HG03442 (cell line): ENCODE data around the gene KIRREL3.

Source experiments
- ATAC-seq: cut with Tn5 transposase; IDR thresholded peaks from one replicate; pipeline ENCODE4 v1.9.1; 2021; ENCODE audit warnings: mild to moderate bottlenecking, moderate library complexity; ENCODE audit not compliant: unreplicated experiment

KIRREL3 gene

GRCh38 chr11:126612671-126613070 lies 387.9 kb downstream of the KIRREL3 start:
- no peak for ATAC-seq

- ATAC-seq = no peak
Observed at GRCh38 chr11:126611438-126611837, 389.1 kb downstream of the KIRREL3 start.

DNA sequence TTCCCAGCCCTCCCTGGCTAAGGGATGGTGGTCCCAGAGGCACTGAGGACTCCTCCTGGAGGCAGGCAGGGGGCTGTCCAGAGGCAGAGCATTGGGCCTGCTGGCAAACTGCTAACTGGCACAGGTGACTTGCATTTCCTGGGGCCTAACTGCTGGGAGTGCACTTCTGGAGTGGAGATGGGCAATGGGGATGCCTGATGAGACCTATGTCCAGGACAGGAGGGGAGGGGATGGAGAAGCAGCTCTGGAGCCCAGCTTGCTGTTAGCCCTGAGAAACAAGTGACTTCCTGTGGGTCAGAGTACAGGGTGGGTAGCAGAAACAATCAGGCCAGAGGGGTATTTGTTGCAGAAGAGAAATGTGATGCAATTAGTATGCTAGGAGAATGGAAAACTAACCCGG lies 391.9 kb downstream of the KIRREL3 start:
- no peak for ATAC-seq

GRCh38 chr11:126607776-126608541 lies 392.6 kb downstream of the KIRREL3 start:
- no peak for ATAC-seq

DNA sequence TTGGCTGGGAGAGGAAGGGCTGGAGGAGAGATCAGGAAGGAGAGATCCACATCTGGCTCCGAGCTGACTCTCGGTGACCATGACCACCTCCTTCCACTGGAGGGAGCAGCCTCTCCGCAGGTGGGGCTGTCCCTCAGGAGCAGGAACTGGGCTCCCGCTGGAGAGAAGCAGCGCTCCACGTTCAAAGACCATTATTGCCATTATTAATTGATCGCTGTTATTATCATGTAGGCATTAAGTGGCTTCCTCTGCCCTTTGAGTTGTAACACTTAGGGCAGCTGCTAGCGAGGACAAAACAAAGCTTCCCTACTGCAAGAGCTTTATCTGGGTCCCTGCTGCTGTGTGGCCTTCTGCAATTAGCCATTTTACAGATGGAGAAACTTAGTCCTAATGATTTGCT lies 393.2 kb downstream of the KIRREL3 start:
- peak; percentile 43 for ATAC-seq

- ATAC-seq = no peak
Observed at GRCh38 chr11:126606484-126606883, 394.1 kb downstream of the KIRREL3 start.

DNA sequence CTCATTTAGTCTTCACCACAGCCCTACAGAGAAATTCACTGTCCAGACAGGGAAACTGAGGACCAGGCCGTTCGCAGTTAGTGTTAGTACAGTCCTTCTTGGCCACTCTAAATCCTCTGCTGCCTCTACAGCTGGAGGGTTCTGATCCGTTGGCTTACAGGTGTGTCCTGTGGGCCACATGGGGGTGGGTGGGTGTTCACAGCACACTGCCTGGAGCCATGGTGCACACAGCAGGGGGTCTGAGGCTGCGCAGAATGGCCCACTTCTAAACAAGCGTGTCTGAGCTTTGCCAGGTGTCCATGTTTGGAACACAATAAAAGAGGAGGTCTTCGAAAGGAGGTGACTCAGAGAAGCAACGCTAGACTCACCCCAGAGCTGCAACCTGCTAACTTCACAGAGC lies 396.1 kb downstream of the KIRREL3 start:
- ATAC-seq = no peak

GRCh38 chr11:126603486-126603885 lies 397.1 kb downstream of the KIRREL3 start:
- ATAC-seq = no peak

GRCh38 chr11:126602993-126603392 lies 397.6 kb downstream of the KIRREL3 start:
- ATAC-seq = no peak

- no peak for ATAC-seq
Observed at GRCh38 chr11:126602349-126602940, 398.1 kb downstream of the KIRREL3 start.

- no peak for ATAC-seq
Observed at GRCh38 chr11:126601550-126602215, 398.9 kb downstream of the KIRREL3 start.

GRCh38 chr11:126601136-126601535 lies 399.4 kb downstream of the KIRREL3 start:
- ATAC-seq = no peak

DNA sequence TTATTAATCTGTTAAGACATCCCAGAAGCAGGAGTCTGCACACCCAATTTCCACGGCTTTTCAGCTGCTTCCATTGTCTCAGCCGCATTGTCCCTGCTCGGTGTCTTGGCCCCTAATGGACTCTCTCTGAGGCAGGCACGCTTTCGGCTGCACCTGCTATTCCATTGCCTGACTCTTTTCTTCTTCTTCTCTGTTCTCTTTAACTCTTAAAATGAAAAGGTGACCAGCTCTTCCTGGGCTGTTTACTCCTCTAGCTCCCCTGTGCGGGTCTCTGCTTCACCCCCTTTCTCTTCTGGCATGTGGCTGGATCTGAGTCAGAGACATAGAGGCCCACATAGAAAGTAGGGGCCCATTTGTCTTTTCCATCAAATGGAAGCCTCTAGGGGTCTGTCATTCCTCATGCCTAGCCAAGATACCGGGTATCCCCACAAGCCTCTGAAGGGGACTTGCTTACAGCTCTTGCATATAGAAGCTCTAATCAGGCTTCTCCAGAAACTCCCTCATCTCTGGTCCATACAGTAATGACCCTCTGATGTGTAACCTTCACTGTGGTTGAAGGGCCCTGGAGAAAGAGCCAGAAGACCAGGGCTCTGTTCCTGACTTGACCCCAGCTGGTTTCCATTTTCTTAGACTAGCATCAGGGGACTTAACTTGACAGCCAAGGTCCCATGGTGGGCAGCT lies 401.2 kb downstream of the KIRREL3 start:
- ATAC-seq = no peak

DNA sequence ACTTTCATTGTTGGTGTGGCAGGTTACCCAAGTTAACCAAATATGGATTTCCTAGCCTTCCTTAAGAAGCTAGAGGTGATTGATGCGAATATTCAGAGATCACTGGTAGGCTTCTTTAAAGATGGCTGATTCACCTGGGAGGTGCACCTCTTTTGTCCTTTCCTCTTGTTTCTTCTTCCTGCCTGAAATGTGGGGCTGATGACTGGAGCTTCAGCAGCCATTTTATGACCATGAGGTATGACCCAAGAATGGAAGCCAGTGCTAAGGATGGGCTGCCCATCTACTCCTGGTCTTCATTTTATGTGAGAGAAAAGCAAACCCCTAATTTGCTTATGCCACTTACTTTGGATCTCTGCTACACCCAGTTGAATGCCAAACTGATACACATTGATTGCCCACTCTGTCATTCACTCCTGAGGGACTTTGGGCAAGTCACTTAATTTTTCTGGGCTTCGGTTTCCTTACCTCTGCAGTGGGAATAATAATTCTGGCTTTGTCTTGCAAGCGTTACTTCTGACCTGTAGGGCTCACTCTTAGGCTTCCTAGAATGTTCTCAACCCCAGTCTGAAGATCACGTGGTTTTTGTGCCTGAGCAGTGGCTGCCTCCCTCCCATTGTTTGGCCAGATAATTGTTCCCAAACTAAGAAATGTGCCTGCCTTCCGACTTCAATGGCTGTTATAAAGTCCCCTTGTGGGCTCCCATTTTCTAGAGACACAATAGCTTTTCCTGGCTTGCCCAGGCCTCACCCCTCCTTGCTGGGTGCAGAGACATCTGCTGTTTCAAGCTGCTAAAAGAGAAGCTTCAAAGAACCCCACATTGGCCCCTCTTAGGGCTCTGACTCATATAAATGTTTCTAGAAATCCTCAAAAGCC lies 402.0 kb downstream of the KIRREL3 start:
- no peak for ATAC-seq

DNA sequence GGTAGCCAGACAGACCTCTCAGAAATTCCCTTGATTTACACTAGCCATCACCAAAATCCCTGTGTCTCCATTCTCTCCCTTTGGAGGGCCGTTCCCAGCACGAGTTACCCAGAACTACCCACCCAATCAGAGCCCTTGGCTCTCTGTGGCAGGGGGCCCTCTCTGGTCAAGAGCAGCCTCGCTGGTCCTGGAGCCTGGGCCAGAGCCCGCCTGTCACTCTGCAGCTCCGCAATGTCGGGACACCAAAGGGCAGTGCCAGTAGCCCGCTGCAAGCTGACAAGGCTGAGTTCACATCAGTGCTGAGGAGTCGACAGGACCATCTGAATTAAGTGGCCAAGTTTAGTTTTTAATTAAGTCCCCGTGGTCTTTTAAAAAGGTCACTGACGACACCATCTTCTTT lies 403.5 kb downstream of the KIRREL3 start:
- no peak for ATAC-seq

DNA sequence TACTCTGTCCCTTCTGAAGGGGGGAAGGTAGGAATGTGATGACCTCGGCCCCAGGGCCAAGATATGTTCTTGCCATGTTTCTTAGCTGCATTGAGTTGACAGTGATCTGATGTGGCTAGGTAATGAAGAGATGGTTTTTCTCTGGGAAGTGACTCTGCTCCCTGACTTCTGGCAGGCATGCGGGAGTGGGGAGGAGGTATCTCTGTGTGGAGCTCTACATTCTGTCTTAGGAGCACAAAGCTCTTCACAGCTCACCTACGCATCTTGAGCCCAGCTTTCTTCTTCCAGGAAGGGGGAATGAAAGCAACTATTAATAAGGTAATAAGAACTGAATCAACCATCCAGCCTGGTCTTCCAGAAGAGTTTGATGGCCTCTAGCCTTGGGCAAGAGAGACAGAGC lies 404.1 kb downstream of the KIRREL3 start:
- ATAC-seq = no peak

- no peak for ATAC-seq
Observed at GRCh38 chr11:126595560-126595959, 405.0 kb downstream of the KIRREL3 start.

GRCh38 chr11:126594921-126595367 lies 405.6 kb downstream of the KIRREL3 start:
- ATAC-seq = no peak

DNA sequence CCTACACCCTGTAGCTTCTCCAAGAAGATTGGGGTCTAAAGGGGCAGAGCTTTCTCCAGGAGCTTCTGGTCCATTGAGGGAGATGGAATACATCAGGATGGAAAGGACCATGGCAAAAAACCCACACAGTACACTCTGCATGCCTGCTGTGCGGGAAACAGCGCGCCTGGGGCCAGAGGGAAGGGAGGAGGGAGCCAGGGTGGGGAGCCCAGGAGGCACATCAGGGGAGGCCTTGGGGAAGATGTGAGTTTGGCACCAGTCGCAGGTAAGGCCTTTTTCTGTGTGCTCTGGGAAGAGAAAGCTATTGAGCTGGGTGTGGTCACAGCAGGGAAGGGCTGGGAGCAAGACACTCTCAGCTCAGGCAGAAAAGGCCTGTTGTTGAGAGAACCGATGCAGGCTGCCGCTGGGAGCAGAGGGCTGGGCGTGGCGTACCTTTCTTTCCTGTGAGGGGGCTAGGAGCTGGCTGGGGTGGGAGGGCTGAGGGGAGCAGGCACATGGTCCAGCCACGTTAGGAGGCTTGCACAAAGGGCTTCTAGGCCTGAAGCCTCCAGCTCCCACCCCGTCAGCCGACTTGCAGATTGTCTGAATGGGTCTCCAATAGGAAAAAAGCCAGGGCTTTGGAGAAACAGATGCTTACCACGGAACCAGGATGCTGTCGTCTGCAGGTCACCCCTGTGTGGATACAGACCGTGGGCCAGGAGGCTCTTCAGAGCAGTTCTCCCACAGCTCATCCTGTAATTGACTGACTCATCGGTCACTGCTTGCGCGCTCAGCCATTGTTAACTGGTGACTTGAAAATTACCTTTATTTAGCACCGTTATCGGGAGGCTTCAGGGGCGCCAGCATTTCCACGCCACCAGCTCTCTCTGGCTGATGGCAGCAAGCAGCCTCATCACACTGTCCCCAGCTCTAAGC lies 407.8 kb downstream of the KIRREL3 start:
- no peak for ATAC-seq
